Left hindlimb (tissue), 1 donor: ENCODE results near the gene SNCG.
A peak's percentile ranks its signal among the peaks of the same experiment; 100 is the strongest.
"Not testable (repeated sequence)": the region's sequence is repeated elsewhere in the genome, so short reads cannot be mapped to it uniquely, and the experiment has no call there.

Experiments used
- DNase-seq: peaks from one replicate; pipeline ENCODE4 v3.0.0-alpha.2; 2018

SNCG gene

GRCh38 chr10:86958116-86958900, at the start of gene SNCG:
SNCG (plus strand) TSS chr10:86958599; CDS start chr10:86958698, 99 bp downstream.
- DNase-seq = peak; percentile 57

DNA sequence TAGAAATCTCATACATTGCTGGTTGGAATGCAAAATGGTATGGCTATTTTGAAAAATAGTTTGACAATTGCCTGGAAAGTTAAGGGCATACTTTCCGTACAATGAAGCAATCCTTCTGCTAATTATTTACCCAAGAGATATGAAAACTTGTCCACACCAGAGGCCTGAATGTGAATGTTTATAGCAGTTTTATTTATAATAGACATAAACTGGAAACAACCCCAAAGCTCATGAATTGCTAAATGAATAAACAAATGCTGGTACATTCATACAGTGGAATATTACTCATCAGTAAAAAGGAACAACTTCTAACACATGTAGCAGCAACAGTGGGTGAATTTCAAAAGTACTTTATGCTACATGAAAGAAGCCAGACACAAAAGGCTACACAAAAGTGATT, 43.7 kb upstream of the SNCG start:
- DNase-seq = no peak

GRCh38 chr10:86918022-86918471, 40.4 kb upstream of the SNCG start:
- DNase-seq = no peak

- DNase-seq = no peak
These were observed 35.8 kb upstream of the SNCG start for GRCh38 chr10:86922553-86922961.

DNA sequence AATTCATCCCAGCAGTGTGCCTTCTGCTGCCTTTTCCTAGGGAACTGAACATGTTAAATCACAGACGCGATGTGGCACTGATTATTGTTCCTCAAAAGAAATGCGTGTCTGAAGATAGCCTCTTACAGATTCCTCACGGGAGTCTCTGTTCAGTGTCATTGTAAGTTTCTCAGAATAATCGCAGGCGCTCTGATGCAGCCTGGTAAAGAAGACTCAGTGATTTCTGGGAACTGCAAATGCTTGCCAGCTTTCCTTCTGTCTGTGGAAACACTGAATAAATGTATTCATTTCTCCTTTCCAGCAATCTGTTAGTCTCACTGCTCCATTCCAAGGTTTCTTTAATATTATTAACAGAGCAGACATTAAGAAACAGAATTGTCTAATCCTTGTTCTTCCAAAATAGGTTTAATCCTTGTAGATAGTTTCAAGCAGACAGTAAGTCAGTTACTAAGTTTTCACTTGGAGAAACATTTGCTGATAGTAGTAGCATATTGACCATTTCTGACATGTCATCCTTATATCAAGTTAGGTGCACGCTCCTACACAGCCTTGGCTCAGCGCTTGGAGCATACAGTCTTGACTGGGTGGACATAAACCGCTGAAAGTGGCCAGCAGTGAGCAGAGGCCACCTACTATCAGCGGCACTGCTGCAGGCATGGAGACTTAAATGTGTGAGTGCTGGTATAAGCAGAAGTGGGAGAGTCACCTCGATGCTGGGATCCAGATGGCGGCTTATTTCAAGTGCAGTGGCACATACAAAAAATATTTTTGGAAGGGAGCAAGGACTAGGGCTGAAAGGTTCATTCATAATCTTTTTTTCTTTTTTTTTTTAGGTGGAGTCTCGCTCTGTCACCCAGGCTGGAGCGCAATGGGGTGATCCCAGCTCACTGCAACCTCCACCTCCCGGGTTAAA, 28.7 kb upstream of the SNCG start:
- no peak for DNase-seq

DNA sequence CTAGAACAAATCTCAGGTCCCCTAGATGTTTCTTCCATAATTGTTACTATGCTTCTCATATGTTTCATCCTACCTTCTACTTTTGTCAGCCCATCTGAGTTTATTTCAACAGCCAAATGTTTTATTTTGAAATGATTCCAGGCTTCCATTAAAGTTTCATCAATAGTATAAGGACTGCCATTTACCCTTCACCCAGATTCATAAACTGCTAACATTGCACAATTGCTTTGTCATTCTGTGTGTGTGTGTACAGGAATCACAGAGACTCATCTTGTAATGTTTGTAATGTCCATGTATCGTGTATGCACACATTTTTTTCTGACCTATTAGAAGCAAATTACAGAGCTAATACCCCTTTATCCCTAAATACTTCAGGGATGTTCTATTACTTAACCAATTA, 26.5 kb upstream of the SNCG start:
- DNase-seq = no peak

DNA sequence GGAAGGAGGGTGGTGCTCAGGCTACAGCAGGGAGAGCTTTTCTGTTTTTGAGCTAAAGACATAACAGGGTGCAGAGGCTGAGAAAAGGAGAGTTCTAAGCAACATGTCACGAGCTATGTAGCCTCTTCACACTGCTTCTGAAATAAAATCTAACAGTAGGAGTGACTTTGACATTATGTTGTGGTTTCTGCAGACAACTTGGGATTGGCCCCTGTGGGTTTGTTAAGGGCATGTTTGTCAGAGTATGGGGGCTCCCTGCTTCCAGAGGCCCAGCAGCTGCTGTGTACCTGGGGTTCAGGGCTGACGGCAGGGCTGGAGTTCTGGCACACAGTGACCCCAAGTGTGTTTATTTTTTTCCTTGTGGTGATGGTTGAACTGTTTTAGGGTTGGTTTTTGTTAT, 25.7 kb upstream of the SNCG start:
- DNase-seq = no peak

- not testable (repeated sequence) for DNase-seq
These were observed 24.2 kb upstream of the SNCG start for GRCh38 chr10:86934162-86934711.

- DNase-seq = no peak
These were observed 21.5 kb upstream of the SNCG start for GRCh38 chr10:86936661-86937501.

- DNase-seq = no peak
These were observed 20.8 kb upstream of the SNCG start for GRCh38 chr10:86937502-86938154.

GRCh38 chr10:86938260-86938659, 20.1 kb upstream of the SNCG start:
- no peak for DNase-seq

DNA sequence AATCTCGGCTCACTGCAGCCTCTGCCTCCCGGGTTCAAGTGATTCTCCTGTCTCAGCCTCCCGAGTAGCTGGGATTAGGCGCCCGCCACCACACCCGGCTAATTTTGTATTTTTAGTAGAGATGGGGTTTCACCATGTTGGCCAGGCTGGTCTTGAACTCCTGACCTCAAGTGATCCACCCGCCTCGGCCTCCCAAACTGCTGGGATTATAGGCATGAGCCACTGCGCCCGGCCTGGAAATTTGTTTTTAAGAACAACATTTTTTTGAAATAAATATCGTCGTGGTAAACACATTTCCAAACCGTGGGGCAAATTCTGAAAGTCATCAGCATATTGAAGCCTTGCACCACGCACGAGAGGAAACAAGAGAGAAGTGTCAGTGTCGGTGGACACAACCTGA, 18.3 kb upstream of the SNCG start:
- DNase-seq = not testable (repeated sequence)

DNA sequence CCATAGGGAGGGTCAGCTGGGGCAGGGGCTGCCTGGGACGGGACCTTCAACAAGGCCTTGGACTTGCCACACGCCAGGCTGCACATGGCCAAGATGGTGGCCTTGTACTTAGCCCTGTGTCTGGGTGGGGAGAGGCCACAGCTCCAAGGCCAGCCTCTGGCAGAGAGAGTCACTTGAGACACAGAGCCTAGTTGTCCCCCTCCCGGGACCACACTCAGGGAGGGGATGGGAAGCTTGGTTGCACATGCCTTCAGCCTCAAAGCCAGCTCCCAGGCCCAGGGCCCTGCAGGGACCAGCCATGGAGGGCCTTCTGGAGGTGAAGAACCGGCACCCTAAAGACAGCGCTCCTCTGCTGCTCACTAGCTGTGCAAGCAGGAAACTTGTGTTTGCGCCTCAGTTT, 17.7 kb upstream of the SNCG start:
- DNase-seq = no peak

GRCh38 chr10:86941426-86941825, 17.0 kb upstream of the SNCG start:
- no peak for DNase-seq

DNA sequence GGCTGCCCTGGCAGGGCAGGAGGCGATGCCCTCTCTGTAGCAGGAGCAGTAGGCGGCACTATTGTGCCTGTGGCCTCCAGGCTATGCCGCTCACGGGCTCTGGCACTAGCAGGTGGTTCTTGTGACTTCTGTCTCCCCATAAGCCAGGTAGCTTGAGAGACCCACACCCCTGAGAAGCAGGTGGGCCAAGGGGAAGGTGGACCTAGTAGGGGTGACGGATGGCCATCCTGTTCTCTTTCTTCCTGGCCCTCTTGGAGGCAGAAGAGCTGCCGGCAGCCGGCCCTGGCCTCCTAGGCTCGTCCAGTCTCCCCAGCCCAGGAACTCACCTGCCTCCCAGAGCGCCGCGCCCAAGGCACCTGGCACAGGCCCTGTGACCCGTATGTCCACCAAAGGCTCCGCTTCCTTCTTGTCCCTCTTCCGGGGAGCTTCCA, 16.4 kb upstream of the SNCG start:
- no peak for DNase-seq

DNA sequence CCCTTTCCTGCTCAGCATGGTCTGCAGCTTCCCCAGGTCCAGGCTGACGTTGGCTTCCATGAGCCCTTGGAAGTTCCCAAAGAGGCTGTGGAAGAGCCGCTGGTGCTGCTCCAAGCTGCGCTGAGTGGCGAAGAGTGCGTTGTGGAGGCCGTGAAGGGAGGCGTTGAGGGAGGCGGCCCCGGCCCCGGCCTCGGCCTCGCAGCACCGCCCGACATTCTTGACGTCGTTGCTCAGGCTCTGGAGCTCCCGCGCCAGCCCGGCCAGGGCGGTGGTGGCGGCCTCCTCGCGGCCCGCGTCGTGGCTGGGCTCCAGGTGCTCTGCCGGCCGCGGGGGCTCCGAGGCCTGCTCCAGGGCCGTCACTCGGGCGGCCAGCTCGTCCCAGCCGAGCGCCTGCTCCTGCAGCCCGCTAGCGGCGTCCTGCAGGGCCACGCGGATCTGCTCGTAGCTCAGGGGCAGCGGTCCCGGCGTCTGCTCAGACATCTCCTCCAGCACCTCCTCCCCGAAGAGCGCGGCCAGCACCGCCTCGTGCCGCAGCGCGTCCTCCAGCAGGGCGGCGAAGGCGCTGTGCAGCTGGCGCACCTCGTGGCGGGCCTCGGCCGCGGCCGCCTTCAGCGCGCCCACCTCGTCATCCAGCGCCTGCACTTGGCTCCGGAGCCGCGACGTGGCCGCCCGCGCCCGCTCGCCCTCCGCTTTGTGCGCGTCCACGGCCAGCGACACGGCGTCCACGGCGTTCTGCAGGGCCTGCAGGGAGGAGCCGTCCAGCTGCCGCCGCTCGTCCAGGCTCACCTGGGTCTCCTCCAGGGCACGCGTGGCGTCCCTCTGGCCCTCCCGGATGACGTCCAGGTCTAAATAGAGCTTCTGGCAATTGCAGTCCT, 15.7 kb upstream of the SNCG start:
- peak; percentile 45 for DNase-seq

GRCh38 chr10:86943316-86944030, 14.9 kb upstream of the SNCG start:
- no peak for DNase-seq

DNA sequence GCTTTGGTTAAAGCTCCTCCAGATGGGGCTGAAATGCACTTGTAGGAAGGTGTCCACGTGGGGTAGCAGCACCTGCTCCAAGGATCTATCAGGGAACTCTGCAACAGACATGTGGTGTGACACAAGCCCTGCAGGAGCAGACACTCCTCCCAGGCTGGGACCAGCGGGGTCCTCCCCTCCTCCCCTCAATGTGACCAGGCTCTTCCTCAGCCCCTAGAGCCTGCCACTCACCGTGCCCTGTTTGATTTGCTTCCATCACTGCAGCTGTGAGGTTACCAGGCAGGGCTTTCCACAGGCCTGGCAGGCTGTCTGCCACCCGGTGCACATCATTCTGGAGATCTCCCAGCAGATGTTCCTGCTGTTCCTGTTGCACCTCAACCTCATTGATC, 14.4 kb upstream of the SNCG start:
- DNase-seq = no peak

GRCh38 chr10:86944471-86944870, 13.9 kb upstream of the SNCG start:
- no peak for DNase-seq

- no peak for DNase-seq
These were observed 13.5 kb upstream of the SNCG start for GRCh38 chr10:86944907-86945306.
